ENCODE results near the gene TUBGCP3.

The TUBGCP3 gene

GRCh38 chr13:112530861-112531260 lies 57.1 kb downstream of the TUBGCP3 start:
- TF ChIP-seq CTCF (IDR thresholded peaks at IDR 0.05) = no peak
- H3K27me3 ChIP-seq = no peaks in the 10 kb centered on the region
- peaks cover 19% of the 10 kb centered on the region for H3K36me3 ChIP-seq
- no peak overlapping the region for H3K4me3 ChIP-seq (ENCODE audit: low read depth in 1 of 2, low read length in 1 of 2)
- H3K27ac ChIP-seq = no peak overlapping the region
- H3K4me1 ChIP-seq (ENCODE audit: control insufficient read depth in 1 of 2, insufficient read depth in 1 of 2, low read depth in 1 of 2, low read length in 1 of 2) = no peaks in the 10 kb centered on the region
- no peaks in the 10 kb centered on the region for H3K9me3 ChIP-seq

- Histone ChIP-seq H3K27me3 (no peaks in the 10 kb centered on the region), H3K4me1 (ENCODE audit: control insufficient read depth in 1 of 2, insufficient read depth in 1 of 2, low read depth in 1 of 2, low read length in 1 of 2) (no peaks in the 10 kb centered on the region), H3K36me3 (peaks cover 33% of the 10 kb centered on the region), H3K27ac (no peak overlapping the region), H3K4me3 (ENCODE audit: low read depth in 1 of 2, low read length in 1 of 2) (no peak overlapping the region), H3K9me3 (no peaks in the 10 kb centered on the region)
- TF ChIP-seq CTCF (IDR thresholded peaks at IDR 0.05) = no peak
These were observed 58.7 kb downstream of the TUBGCP3 start for GRCh38 chr13:112529216-112529615.

- no peak for TF ChIP-seq CTCF (IDR thresholded peaks at IDR 0.05)
- Histone ChIP-seq H3K9me3 (no peaks in the 10 kb centered on the region), H3K4me3 (ENCODE audit: low read depth in 1 of 2, low read length in 1 of 2) (no peak overlapping the region), H3K4me1 (ENCODE audit: control insufficient read depth in 1 of 2, insufficient read depth in 1 of 2, low read depth in 1 of 2, low read length in 1 of 2) (no peaks in the 10 kb centered on the region), H3K27ac (no peak overlapping the region), H3K36me3 (peaks cover 62% of the 10 kb centered on the region), H3K27me3 (no peaks in the 10 kb centered on the region)
These were observed 61.7 kb downstream of the TUBGCP3 start for GRCh38 chr13:112526146-112526853.

- no peak for TF ChIP-seq CTCF (IDR thresholded peaks at IDR 0.05)
- H3K27me3 ChIP-seq = no peaks in the 10 kb centered on the region
- no peak overlapping the region for H3K4me3 ChIP-seq (ENCODE audit: low read depth in 1 of 2, low read length in 1 of 2)
- no peak overlapping the region for H3K27ac ChIP-seq
- H3K4me1 ChIP-seq (ENCODE audit: control insufficient read depth in 1 of 2, insufficient read depth in 1 of 2, low read depth in 1 of 2, low read length in 1 of 2) = no peaks in the 10 kb centered on the region
- peaks cover 69% of the 10 kb centered on the region for H3K36me3 ChIP-seq
- no peaks in the 10 kb centered on the region for H3K9me3 ChIP-seq
These were observed 62.5 kb downstream of the TUBGCP3 start for GRCh38 chr13:112525356-112525945.

- Histone ChIP-seq H3K36me3 (peaks cover 89% of the 10 kb centered on the region), H3K27me3 (no peaks in the 10 kb centered on the region)
- TF ChIP-seq CTCF (IDR thresholded peaks at IDR 0.05) = no peak
These were observed 65.4 kb downstream of the TUBGCP3 start for GRCh38 chr13:112522578-112522977.

More at GRCh38 chr13:112522578-112522977, 65.4 kb downstream of the TUBGCP3 start:
- Histone ChIP-seq H3K4me3 (ENCODE audit: low read depth in 1 of 2, low read length in 1 of 2) (no peak overlapping the region), H3K4me1 (ENCODE audit: control insufficient read depth in 1 of 2, insufficient read depth in 1 of 2, low read depth in 1 of 2, low read length in 1 of 2) (peaks cover 6 to 8% of the 10 kb centered on the region in 2 experiments), H3K27ac (no peak overlapping the region), H3K9me3 (no peaks in the 10 kb centered on the region)
